Skeletal muscle satellite cell (primary cell): ENCODE results near the gene TRAF3.
"Not testable (repeated sequence)": the region's sequence is repeated elsewhere in the genome, so short reads cannot be mapped to it uniquely, and the experiment has no call there.

Experiments
- H3K27me3 ChIP-seq: 2 replicates; pipeline ENCODE4 v1.7.0; 2013; ENCODE audit warnings: low read length; ENCODE audit not compliant: control insufficient read depth, insufficient read depth
- H3K36me3 ChIP-seq: 2 replicates; pipeline ENCODE4 v1.7.0; 2013; ENCODE audit warnings: mild to moderate bottlenecking, control low read depth, low read length; ENCODE audit not compliant: insufficient read depth
- H3K4me1 ChIP-seq: 2 replicates; pipeline ENCODE4 v1.7.0; 2013; ENCODE audit warnings: low read length; ENCODE audit not compliant: control insufficient read depth, insufficient read depth
- H3K4me2 ChIP-seq: 2 replicates; pipeline ENCODE4 v1.7.0; 2013; ENCODE audit warnings: mild to moderate bottlenecking, low read length
- H3K4me3 ChIP-seq: 2 replicates; pipeline ENCODE4 v1.7.0; 2013; ENCODE audit warnings: low read length
- H3K9ac ChIP-seq: 2 replicates; pipeline ENCODE4 v1.7.0; 2013; ENCODE audit warnings: mild to moderate bottlenecking, low read depth, low read length, moderate library complexity
- H3K9me3 ChIP-seq: replicated peaks from 2 replicates; pipeline ENCODE4 v1.7.0; 2013; ENCODE audit warnings: mild to moderate bottlenecking, control low read depth, low read length

TRAF3 gene

DNA sequence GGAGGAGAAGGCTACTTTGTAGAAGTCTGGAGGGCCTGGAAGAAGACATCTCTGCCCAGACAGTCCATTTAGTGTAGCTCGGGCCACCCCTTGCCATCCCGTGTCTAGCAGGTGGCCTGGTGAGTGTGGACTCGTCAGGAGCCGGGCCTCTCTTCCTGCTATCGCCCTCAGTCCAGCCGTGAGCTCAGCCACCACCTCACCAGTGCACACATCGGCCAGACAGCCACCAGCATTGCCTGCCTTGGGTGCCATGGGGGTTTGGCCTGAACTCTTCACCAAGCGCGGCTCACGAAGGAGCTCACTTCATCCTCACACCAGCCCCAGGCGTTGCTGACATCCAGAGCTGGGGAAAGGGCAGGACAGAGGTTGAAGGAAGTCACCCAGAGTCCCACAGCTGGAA, 19.6 kb upstream of the TRAF3 start:
- H3K4me3 ChIP-seq: no peak overlapping the region
- H3K36me3 ChIP-seq: no peaks in the 10 kb centered on the region
- no peak overlapping the region for H3K9ac ChIP-seq
- H3K27me3 ChIP-seq: peaks cover 23% of the 10 kb centered on the region
- no peaks in the 10 kb centered on the region for H3K4me1 ChIP-seq
- H3K9me3 ChIP-seq: no peaks in the 10 kb centered on the region
- no peak overlapping the region for H3K4me2 ChIP-seq

DNA sequence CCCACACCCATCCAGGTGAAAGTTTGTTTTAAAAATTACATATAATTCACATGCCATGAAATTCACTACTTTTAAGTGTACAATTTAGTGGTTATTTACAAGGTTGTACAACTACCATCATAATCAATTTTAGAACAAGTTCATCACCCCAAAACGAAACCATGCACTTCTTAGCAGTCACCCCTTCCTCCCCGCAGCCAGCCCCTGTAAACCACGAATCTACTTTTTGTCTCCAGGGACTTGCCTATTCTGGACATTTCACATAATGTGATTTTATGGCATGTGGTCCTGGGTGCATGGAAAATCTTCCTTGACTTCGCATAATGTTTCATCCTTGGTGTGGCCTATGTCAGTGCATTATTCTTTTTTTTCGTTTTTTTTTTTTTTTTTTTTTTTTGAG, 19.2 kb upstream of the TRAF3 start:
- H3K27me3 ChIP-seq: peaks cover 23% of the 10 kb centered on the region
- H3K4me2 ChIP-seq: no peak overlapping the region
- H3K9me3 ChIP-seq: no peaks in the 10 kb centered on the region
- H3K4me1 ChIP-seq: no peaks in the 10 kb centered on the region
- no peaks in the 10 kb centered on the region for H3K36me3 ChIP-seq
- H3K4me3 ChIP-seq: no peak overlapping the region
- no peak overlapping the region for H3K9ac ChIP-seq

DNA sequence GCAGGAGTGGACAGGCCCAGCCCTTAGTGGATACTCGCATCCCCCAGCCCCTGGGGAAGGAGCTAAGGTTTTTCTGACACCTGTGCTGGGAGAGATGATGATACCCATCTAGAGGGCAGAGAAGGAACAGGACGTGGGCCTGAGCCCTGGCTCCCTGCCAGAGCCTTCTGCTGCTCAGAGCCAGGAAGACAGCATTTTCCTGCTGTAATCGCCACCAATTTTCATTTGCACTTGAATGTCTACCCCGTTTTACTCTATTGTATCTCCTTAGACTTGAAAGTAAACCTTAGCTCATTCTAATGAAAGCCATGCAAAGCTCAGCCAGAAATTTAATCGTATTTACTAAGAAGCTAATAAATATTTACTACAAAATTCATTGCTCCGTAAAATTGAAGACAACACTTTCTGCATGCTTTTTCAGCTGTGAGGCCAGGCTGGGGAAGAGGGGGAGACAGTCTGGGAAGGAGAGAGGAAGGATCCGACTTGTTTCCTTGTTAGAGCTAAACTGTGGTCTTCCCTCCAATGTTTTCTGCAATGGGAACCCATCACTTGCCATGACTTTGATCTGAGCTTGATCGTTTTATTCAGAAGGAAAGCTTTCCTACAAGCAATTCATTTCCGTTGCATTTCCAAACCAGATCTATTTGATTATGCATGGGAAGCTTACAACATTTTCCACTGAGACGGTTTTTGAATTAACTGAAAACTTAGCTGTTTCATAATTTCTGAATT, 17.6 kb upstream of the TRAF3 start:
- H3K4me2 ChIP-seq: no peak overlapping the region
- no peaks in the 10 kb centered on the region for H3K36me3 ChIP-seq
- no peaks in the 10 kb centered on the region for H3K4me1 ChIP-seq
- H3K27me3 ChIP-seq: peaks cover 23% of the 10 kb centered on the region
- H3K9ac ChIP-seq: no peak overlapping the region
- no peak overlapping the region for H3K4me3 ChIP-seq
- H3K9me3 ChIP-seq: no peaks in the 10 kb centered on the region

DNA sequence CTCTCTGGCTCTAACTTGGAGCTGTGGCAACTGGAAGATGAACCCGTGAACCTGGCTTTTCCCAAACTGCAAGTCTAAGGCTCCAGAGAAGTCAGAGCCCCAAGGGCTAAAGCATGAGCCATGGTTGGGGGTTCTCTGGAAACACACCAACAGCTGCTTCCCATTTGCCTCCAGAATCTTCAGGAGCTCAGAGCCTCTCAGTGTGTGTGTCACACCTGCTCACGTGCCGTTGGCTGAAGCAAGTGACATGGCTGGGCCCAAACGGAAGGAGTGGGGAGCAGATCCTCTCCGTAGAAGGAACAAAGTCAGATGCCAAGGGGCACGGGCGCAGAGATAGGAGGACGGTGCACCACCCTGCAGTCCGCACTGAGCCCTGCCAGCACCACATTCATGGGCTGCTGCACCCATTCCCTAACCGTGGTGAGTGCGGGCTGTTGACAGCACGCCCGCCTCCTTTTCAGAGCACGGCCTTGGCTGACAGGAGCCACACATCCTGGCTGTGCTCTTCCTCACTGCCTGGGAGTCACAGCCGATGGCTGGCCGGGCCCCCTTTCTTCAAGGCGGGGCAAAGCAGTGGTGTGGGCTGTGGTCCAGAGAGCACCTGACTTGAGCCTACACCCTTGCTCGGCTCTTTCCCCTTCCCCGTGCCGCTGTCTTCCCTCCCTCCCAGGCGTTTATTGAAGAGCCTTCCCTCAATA, 16.6 kb upstream of the TRAF3 start:
- H3K4me2 ChIP-seq: no peak overlapping the region
- H3K4me1 ChIP-seq: no peaks in the 10 kb centered on the region
- H3K9ac ChIP-seq: no peak overlapping the region
- H3K9me3 ChIP-seq: no peaks in the 10 kb centered on the region
- H3K4me3 ChIP-seq: no peak overlapping the region
- no peaks in the 10 kb centered on the region for H3K36me3 ChIP-seq
- peaks cover 23% of the 10 kb centered on the region for H3K27me3 ChIP-seq

DNA sequence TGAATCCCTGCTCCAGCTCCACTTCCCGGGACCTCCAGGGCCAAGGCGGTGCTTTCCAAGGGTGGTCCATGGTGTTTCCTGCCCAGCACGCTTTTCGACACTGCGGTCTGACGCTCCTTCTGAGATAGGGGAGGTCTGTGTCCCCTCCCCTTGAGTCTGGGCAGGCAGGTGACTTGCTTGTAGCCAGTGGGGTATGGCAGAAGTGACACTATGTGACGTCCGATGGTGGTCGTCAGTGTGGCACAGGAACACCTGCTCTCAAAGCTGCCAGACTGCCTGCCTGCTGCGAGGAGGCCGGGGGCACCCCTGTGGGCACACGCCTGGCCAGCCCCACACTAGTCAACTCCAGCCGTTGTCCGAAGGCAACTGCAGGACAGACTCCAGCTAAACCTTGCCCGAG, 16.0 kb upstream of the TRAF3 start:
- peaks cover 23% of the 10 kb centered on the region for H3K27me3 ChIP-seq
- H3K4me1 ChIP-seq: no peaks in the 10 kb centered on the region
- no peak overlapping the region for H3K4me3 ChIP-seq
- no peak overlapping the region for H3K4me2 ChIP-seq
- no peaks in the 10 kb centered on the region for H3K9me3 ChIP-seq
- no peak overlapping the region for H3K9ac ChIP-seq
- no peaks in the 10 kb centered on the region for H3K36me3 ChIP-seq

DNA sequence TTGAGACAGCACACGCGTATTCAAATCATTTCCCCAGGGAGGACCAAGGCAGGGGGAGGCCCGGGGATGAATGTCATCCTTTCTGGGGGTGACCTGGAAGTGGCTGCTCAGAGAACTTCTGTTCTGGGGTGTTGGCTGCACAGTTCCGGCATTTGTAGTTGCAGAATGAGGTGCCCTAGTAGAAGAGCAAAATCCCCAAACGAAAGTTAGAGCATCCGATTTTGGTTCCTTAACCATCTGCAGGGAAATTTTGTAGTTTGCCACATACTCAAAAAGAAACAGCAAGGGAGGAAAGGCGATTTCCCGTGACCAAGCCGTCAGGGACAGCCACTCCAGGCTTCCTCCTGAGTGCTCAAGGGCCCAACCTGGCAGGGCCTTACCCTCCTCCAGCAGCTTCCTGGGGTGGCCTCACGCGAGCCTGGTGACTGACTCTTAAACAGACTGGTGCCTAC, 13.0 kb upstream of the TRAF3 start:
- Histone ChIP-seq H3K36me3 (no peaks in the 10 kb centered on the region), H3K4me3 (no peak overlapping the region), H3K9me3 (no peaks in the 10 kb centered on the region), H3K4me2 (no peak overlapping the region), H3K4me1 (no peaks in the 10 kb centered on the region), H3K27me3 (peaks cover 20% of the 10 kb centered on the region), H3K9ac (no peak overlapping the region)

DNA sequence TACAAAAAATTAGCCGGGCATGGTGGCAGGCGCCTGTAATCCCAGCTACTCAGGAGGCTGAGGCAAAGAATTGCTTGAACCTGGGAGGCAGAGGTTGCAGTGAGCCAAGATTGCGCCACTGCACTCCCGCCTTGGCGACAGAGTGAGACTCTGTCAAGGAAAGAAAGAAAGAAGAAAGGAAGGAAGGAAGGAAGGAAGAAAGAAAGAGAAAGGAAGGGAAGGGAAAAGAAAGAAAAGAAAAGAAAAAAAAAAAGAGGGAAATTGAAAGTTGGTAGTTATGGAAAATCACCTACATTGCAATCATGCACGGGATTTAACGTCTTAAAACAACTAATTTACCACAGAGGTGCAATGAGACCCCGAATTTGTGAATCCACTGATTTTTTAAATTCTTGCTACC, 11.5 kb upstream of the TRAF3 start:
- not testable (repeated sequence) for H3K9me3 ChIP-seq, H3K4me1 ChIP-seq, H3K4me2 ChIP-seq, H3K9ac ChIP-seq, H3K4me3 ChIP-seq, H3K36me3 ChIP-seq
- peaks cover 14% of the 10 kb centered on the region for H3K27me3 ChIP-seq

DNA sequence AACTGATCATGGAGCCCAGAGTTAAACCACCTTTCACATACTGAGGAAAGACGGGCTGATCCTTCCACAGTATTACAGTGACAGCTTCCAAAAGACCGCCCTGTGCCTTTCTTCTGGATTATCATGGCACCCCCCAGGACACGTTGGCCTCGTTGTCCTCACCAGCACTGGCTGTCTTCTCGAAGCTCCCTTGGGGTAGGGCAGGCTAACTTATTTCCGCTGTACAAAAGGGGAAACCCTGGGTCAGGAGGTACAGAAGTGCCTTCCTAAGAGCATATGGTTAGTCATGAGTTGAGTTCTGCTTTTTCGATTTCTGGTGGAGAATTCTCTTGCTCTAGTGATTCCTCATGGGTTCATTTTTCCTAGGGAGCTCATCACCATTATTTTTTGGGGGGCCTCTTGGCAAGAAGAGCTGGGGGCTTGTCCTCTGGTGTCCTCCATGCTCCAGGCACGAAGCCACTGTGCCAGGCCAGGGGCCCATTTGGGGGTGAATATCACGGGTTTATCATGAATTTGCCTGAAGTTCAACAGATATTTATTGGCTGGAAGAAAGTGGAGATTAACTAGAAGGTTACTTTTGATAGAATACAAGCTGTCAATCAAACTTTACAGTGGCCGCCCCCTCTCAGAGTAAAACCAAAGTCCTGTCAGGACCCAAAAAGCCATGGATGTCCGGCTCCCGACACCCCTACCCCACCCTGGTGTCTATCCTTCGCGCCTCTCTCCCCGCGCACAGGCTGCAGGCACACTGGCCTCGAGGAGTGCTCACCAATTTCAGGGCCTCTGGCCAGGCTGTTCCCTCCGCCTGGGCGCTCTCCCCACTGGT, 8.8 kb upstream of the TRAF3 start:
- H3K9ac ChIP-seq: no peak overlapping the region
- H3K4me3 ChIP-seq: no peak overlapping the region
- H3K4me1 ChIP-seq: no peaks in the 10 kb centered on the region
- H3K27me3 ChIP-seq: peaks cover 12% of the 10 kb centered on the region
- no peak overlapping the region for H3K4me2 ChIP-seq
- no peaks in the 10 kb centered on the region for H3K36me3 ChIP-seq
- H3K9me3 ChIP-seq: no peaks in the 10 kb centered on the region

DNA sequence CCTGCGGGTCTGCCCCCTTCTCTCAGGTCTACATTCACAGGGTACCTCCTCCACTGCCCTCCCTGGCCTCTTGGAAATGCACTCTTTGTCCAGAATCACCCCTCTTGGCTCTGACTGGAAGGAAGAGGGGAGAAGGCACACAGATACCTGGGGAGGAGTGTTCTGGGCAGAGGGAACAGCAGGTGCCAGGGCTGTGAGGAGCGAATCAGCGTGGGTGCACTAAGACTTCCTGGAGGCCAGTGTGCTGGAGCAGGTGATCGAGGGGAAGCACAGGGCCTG, 8.3 kb upstream of the TRAF3 start:
- Histone ChIP-seq H3K36me3 (no peaks in the 10 kb centered on the region), H3K9me3 (no peaks in the 10 kb centered on the region), H3K4me1 (no peaks in the 10 kb centered on the region), H3K27me3 (peaks cover 12% of the 10 kb centered on the region), H3K4me3 (no peak overlapping the region), H3K9ac (no peak overlapping the region), H3K4me2 (no peak overlapping the region)

DNA sequence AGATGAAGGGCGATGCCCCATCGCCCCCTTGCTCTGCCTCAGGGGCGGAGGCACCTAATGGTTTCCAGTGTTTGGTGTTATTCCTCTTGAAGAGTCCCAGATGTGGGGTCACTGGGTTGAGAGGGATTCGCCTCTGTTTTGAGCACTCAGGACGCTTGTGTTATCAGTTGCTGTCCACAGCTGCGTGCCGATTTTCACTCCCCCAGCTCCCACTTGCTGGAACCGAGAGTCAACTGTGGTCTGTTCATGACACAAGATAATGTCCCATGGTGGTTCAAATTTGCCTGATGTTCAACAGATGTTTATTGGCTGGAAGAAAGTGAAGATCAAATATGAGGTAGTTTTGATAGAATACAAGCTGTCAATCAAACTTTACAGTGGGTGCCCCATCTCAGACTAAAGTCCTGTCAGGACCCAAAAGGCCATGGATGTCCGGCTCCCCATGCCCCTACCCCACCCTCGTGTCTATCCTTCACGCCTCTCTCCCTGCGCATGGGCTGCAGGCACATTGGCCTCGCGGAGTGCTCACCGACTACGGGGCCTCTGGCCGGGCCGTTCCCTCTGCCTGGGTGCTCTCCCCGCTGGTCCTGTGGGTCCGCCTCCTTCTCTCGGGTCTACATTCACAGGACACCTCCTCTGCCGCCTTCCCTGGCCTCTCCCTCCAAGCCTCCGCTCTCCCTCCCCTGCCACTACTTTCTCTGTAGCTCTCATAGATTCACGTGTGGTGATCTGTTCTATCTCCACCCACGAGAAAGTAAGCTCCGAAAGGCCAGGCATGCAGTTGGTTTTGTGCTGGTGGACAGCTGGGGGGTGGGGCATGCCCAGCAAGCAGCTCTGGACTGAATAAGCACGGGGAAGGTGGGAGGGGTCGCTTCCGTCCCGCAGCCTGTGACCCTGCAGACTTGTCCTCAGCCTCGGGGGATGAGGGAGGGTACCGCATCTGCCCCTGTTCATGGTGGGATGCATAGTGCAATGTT, 6.8 kb upstream of the TRAF3 start:
- no peak overlapping the region for H3K4me3 ChIP-seq
- no peaks in the 10 kb centered on the region for H3K36me3 ChIP-seq
- H3K27me3 ChIP-seq: peaks cover 12% of the 10 kb centered on the region
- no peaks in the 10 kb centered on the region for H3K9me3 ChIP-seq
- no peak overlapping the region for H3K9ac ChIP-seq
- no peaks in the 10 kb centered on the region for H3K4me1 ChIP-seq
- no peak overlapping the region for H3K4me2 ChIP-seq

DNA sequence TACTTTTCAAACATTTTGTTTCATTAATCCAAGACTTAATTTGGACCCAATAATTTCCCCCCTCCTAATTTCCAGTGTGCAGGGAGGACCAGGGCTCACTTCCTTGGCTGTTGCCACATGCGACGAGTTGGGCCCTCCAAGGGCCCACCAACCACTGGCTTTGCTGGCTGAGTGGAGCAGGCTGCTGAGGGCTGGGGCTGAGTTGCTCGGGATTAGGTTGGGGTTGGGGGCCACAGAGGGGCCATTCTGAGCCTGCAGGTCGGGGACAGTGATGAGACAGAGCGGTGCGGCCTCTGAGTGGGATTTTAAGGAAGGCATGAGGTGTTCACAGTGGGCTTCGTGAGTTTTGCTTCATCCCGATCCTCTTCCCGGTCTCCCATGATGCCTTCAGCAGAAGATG, 6.1 kb upstream of the TRAF3 start:
- no peak overlapping the region for H3K4me2 ChIP-seq
- H3K4me3 ChIP-seq: no peak overlapping the region
- H3K9ac ChIP-seq: no peak overlapping the region
- H3K27me3 ChIP-seq: peaks cover 12% of the 10 kb centered on the region
- no peaks in the 10 kb centered on the region for H3K9me3 ChIP-seq
- H3K4me1 ChIP-seq: peaks cover 6% of the 10 kb centered on the region
- H3K36me3 ChIP-seq: no peaks in the 10 kb centered on the region
